ENCODE data around the gene MRPL23.

MRPL23 gene

GRCh38 chr11:1946812-1947484, at the start of gene MRPL23:
Gene MRPL23 (plus strand): TSS chr11:1947332. CDS start chr11:1947363, 31 bp downstream.
- no peak for DNase-seq

- no peak for DNase-seq
Observed at GRCh38 chr11:1899090-1899489, 48.0 kb upstream of the MRPL23 start.

GRCh38 chr11:1899686-1900085, 47.4 kb upstream of the MRPL23 start:
- DNase-seq: no peak

GRCh38 chr11:1906181-1906580, 41.0 kb upstream of the MRPL23 start:
- DNase-seq: no peak

- no peak for DNase-seq
Observed at GRCh38 chr11:1906611-1907423, 40.3 kb upstream of the MRPL23 start.

GRCh38 chr11:1908618-1909017, 38.5 kb upstream of the MRPL23 start:
- DNase-seq: no peak

- DNase-seq: no peak
Observed at GRCh38 chr11:1909524-1909923, 37.6 kb upstream of the MRPL23 start.

- DNase-seq: no peak
Observed at GRCh38 chr11:1912289-1912878, 34.7 kb upstream of the MRPL23 start.

GRCh38 chr11:1913271-1914060, 33.7 kb upstream of the MRPL23 start:
- no peak for DNase-seq

GRCh38 chr11:1915795-1916131, 31.4 kb upstream of the MRPL23 start:
- no peak for DNase-seq

GRCh38 chr11:1916132-1916985, 30.8 kb upstream of the MRPL23 start:
- DNase-seq: no peak

GRCh38 chr11:1916986-1917522, 30.1 kb upstream of the MRPL23 start:
- no peak for DNase-seq

GRCh38 chr11:1917523-1918435, 29.4 kb upstream of the MRPL23 start:
- no peak for DNase-seq

- DNase-seq: no peak
Observed at GRCh38 chr11:1918436-1919315, 28.5 kb upstream of the MRPL23 start.

- no peak for DNase-seq
Observed at GRCh38 chr11:1919391-1920127, 27.6 kb upstream of the MRPL23 start, which contains the start of gene TNNT3. Gene TNNT3 (plus strand): TSS chr11:1919703. CDS start chr11:1922875, 3,172 bp downstream.

GRCh38 chr11:1920128-1920908, 26.8 kb upstream of the MRPL23 start:
- no peak for DNase-seq

GRCh38 chr11:1920909-1921573, 26.1 kb upstream of the MRPL23 start:
- no peak for DNase-seq
